ENCODE results near the gene LDB3.

GRCh38 chr10:86693275-86693674 lies 25.0 kb downstream of the LDB3 start:
- no peak for TF ChIP-seq CTCF (optimal IDR thresholded peaks at IDR 0.05 in 1 of 3, IDR thresholded peaks at IDR 0.05 in 1 of 3, conservative IDR thresholded peaks at IDR 0.05 in 1 of 3; ENCODE audit: extremely low read depth in 1 of 3, insufficient read depth in 2 of 3, low read length in 3 of 3)
- no peak for TF ChIP-seq EZH2 (IDR thresholded peaks at IDR 0.05; ENCODE audit: low read length)

All from keratinocyte (primary cell).